ENCODE measurements around the gene KCNQ1.
A peak's percentile ranks its signal among the peaks of the same experiment; 100 is the strongest.

Gene KCNQ1

DNA sequence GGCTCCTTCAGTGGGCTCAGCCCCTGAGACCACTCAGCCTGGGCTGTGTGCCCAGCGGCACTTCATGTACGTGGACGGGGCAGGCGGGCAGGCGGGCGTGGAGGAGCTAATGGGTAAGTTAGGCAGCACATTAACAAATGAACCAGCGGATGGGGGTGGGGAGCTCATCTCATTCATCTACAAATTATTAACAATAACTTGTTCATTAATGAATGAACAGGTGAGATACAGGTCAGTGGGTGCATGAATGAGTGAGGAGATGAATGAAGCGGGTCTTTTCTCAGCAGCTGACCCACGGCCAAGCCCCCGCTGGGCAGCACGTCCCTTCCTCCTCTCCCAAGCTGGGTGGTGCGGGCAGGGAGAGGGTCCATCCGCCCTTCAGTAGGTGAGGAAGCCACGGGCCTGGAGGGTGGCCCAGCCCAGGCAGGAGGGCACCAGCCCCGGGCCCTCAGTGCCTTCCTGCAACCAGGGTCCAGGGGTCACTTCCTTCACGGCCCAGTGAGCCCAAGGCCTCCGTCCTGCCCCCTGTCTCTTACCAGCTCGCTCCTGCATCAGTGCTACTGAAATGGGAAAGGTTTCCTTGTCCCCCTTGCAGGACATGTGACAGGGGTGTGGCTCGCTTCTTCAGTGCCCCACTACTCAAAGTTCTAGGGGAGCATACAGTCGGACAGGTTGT, 315.5 kb downstream of the KCNQ1 start:
- no peak for DNase-seq

DNA sequence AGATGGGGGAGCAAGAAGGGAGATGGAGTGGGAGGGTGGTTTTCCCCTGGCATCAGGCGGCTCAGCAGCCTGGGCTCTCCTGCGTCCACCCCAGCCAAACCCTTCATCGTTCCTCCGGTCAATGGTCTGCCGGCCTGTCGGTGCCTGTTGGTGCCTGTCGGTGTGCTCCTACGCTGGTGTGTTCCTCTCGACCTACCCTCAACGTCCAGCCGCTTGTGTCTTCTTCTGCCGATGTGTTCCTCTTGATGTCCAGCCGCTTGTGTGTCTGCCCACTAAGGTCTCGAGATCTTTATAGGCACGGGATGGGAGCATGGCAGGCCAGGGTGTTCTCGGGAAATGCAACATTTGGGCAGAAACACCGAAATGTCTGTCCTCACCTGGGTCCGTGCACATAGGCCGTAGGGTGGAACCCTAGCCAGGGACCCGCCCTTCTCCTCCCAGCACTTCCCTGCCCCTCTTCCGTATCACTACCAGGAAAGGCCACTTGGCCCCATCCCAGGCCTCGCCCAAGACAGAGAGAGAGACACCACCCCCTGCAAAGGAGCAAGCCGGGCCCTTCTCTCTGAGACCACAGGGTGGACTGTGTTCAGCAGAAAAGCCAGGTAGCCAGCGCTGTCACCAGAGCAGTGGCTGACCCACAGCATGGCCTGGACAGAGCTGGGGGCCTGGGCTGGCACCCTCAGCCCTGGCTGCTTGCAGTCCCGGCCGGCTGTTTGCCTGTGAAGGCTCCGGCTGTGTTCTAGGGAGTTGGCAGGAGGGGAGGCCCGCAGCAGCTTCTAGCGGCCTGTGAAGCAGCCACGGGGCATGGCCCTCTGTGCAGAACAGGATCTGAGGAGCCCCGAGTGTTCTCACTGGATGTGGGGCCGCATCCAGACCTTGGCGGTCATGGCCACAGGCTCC, 316.6 kb downstream of the KCNQ1 start:
- DNase-seq: no peak

DNA sequence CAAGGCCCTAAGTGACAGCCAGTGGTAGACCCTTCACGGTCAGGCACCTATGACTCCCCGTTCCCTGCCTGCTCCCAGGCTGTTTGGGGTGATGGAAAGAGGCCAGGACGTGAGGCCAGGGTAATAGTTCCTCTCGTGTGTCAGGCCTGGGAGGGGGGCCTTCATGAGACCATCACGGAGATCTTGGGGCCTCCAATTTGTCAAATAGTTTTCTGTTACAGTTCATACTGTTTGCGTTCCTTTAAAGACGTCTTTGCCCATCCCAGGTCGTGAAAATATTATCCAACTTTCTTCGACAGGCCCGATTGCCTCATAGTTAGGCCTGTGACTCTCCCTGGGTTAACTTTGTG, 317.2 kb downstream of the KCNQ1 start:
- DNase-seq: no peak

DNA sequence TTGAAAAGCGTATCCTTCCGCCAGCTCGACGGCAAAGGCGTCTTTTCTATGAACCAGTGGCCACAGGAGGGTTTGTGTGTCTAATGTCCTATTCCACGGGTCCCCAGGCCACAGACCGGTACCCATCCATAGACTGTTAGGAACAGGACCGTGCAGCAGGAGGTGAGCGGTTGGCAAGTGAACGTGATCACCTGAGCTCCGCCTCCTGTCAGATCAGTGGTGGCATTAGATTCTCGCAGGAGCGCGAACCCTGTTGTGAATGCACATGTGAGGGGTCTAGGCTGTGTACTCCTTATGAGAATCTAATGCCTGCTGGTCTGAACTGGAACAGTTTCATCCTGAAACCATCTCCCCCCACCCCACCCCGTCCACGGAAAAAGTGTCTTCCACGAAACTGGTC, 317.6 kb downstream of the KCNQ1 start:
- DNase-seq: no peak

DNA sequence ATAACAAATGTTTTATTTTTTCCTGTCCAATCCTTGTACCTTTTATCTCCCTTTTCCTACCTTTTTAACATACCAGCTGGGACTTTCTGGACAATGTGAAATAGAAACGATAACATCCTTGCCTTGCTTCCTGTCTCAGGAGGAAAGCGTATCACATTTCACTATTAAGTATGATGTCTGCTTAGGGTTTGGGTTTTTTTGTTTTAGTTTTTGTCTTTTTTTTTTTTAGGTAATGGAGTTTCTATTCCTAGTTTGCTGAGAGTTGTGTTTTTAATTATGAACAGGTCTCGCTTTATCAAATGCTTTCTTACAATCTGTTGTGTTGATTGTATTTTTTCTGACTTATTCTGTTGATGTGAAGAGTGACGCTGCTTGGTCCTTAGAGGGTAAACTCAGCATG, 319.2 kb downstream of the KCNQ1 start:
- DNase-seq: no peak

DNA sequence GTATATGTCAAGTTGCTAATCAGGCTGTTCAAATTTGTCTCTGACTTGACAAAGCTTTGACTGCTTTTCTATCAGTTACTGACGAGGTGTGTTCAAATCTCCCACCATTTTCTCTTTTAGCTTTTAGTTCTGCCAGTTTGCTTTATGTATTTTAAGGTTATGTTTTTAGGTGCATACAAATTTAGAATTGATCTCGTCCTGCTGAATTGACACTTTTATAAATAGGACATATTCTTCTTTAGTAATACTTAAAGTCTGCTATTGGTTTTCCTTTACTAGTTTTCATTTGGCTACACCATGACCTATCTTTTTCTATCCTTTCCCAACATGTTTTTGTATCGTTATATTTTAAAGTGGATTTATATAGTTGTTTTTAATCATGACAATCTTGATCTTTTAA, 320.7 kb downstream of the KCNQ1 start:
- DNase-seq: no peak

DNA sequence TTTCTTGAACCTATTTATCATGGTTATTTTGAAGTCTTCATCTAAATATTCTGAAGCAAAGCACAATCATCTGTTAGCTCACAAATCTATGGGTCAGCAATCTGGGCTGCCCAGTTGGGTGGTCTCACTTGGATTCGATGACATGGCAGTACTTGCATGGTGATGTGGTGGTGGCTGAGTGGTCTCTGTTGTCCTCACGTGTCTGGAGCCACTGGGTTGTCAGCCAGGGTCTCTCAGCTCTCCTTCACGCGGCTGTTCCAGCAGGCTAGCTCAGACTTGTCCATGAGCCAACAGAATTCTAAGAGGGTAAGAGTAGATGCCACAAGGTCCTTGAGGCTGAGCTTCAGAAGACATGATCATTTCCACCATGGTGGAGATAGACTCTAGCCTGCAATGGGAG, 321.4 kb downstream of the KCNQ1 start:
- no peak for DNase-seq

DNA sequence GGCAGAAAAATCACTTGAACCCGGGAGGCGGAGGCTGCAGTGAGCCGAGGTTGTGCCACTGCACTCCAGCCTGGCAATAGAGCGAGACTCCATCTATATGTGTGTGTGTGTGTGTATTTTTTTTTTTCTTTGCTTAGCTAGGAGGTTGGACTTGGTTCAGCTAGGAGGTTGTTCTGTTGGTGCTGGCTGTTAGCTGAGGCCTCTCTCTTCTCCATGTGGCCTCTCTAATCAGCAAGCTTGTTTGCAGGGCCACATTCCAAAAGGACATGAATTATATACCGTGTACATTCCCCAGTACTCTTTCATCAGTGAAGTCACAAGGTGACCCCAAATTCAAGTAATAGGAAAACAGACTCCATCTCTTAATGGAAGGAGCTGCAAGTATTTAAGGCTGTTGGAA, 322.3 kb downstream of the KCNQ1 start:
- no peak for DNase-seq

DNA sequence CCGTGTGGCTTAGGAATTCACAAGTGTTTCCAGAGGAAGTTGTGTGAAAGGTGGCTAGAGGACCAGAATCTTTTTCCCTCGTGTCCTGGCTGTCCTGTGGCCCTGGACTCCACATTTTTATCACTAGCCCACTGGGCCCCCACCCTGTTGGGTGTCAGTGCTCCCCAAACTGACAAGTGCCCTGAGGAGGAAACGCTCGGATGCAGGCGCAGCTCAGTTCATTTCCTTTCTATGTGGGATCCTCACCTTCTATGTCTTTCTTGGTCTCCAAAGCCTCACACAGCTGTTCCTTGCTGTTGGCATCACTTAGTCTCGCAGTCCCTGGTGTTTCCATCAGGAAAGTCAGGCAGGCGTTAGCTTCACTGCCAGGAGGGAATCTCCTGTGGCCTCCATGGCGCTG, 323.0 kb downstream of the KCNQ1 start:
- DNase-seq: no peak

DNA sequence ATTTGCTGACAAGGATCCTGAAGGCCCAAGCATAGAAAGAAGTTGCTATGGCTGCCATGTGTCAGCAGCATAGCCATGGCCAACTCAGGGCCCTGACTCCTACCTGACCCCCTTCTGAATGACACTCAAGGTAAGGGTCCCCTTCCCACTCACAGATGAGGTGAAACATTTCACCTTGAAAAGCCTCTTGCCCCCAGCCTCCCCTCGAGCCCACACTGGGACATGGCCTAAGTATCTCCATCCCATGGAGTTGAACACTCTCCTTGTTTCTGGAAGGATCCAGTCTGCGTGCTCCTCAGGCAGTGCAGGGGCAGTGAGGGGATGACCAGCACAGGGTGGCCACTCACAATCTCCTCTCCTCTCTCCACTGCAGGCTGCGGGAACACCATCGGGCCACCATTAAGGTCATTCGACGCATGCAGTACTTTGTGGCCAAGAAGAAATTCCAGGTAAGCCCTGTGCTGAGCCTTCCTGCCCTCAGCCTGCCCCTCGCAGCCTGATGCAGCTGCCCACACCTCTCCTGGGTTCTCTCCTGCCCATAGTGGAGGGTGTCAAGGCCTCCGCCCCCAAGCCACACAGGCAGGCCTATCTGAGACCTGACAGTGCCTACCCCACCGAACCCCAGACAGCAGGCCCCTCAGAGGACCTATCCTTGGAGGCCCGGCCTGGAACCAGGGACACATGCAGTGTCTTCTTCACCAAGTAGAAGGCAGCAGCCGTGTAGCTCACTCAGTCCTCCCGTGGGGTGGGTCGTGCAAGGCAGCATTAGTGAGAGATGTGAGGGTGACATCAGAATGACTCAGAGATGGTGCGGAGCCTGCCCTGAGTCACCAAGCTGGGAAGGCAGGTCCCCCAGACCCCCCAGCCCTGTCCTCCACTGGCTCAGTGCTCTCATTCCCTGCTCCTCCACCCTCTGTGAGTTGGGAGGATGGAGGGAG, 323.9 kb downstream of the KCNQ1 start:
- peak; percentile 42 for DNase-seq

DNA sequence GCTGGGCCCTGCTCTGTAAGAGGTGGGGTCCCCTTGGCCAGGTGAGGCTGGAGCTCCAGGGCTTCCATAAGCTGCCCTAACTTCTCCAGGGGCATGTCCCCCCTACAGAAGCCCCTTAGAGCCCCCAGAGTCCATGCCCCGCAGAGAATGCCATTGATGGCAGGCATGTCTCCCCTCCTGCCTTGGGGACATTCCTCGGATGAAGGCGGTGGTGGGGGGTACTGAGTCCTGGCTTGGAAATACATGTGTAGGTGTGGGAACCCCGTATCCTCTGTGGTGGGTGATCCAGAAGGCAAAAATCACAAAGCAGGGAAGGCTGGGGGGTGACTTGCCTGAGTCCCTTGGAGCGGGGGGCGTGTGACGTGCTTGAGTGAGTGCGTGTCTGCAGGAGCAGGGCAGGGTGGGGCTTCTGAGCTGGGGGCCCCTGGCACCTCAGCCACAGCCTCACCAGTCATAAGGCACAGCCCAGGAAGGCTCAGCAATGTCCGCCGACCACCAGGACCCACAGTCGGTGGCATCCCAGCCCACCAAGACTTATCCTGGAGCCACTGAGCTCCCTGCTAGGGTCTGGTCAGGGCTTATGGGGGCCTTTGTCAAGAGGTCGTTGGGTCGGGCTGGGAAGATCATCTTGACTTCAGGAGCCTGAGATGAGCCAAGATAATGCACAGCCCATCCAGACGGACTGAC, 324.7 kb downstream of the KCNQ1 start:
- no peak for DNase-seq

DNA sequence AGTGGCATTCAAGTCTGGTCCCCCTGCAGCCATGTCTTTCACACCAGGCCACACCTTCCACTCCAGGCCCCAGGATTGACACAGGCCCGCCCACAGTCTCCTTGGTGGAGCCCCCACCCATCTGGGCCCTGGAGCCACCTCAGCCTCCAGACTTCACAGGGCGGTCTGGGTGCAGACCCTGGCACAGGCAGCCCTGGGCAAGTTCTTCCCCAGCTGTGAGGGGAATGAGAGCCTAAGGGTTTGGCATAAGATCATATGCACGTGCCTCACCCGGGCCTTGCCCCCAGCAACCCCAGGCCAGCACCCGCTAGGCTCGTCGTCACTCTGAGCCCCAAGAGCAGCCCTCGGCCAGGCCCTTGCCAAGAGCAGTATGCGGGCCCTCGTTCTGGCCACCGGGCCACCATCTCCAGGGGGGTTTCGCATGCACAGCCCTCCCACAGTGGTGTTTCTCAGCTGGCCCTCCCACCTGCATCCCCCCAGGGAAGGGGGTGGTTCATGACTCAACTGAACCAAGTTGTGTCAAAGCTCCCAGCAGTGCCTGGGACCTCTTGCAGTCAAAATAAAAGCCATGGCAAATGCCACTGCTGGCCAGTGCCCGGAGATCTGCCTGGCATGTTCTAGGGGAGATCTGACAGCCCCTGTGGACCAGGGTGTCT, 325.4 kb downstream of the KCNQ1 start:
- DNase-seq: no peak

DNA sequence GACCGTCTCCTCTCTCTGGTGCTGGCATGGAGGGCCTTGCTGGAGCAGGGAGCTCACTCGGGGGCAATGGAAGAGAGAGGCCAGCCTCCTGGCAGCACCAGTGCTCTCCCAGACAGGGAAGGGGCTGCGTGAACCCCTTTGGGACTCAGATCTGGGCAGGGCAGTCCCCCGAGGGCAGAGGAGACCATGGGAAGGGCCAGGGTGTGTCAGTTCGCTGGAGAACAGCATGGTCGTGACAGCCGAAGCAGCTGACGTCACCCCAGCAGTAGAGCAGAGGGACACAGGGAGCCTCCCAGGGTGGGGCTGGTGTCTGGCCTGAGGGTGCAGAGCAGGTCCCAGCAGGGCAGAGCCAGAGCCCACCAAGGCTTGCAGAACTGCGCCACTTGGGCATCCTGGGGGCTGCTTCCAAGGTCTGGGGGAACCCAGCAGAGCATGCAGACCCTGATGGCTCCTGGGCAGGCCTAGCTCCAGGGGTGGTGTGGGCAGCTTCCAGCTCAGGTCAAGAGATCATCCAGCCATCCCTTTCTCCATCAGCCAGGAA, 326.0 kb downstream of the KCNQ1 start:
- DNase-seq: no peak

DNA sequence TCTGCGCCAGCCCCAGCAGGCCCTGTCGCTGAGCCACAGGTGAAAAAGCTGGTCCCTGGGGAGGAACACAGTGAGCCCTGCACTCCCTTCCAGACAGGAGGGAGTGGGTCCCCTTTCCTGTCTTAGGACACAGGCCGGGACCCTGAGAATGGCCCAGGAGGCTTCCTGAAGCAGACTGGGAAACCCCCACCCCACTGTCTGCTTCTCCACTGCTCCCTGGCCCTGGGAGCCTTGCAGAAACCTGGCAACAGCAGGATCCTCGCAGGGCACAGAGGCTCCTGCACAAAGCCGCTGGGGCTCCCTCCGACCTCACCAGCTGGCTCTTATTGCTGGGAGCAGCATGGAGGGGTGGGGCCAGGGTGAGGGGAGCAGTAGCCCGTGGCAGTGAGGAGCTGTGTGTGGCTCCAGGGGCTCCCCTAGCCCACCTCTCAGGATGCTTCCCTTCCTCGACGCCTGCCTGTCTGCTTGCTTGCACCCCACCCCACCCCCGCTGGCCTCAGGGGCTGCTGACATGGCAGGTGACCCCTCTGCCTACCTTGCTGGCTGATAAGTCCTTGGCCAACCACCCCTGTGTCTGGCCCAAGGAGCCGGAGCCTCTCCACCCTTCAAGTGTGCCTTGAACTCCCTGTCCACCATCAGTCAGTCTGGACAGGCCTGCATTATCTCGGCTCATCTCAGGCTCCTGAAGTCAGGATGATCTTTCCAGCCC, 327.1 kb downstream of the KCNQ1 start:
- peak; percentile 0 for DNase-seq

DNA sequence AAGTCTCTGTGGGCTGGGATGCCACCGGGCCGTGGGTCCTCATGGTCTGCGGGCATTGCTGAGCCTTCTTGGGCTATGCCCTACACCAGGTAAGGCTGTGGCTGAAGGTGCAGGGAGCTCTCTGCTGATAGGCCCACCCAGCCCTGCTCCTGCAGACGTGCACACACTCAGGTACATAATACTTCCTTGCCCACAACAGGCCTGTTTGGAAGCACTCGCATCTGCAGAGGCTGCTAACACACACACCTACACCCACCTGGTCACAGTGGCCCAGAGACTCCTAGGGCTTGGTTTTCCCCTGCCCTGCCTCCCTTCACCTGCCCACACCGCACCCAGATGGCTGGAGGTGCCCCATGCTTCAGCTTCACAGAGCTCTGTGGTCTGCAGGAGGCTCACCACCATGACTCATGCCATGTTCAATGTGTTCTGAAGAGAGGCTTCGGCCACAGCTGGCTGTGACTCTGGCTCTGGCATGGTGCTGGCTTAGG, 327.8 kb downstream of the KCNQ1 start:
- peak; percentile 44 for DNase-seq

DNA sequence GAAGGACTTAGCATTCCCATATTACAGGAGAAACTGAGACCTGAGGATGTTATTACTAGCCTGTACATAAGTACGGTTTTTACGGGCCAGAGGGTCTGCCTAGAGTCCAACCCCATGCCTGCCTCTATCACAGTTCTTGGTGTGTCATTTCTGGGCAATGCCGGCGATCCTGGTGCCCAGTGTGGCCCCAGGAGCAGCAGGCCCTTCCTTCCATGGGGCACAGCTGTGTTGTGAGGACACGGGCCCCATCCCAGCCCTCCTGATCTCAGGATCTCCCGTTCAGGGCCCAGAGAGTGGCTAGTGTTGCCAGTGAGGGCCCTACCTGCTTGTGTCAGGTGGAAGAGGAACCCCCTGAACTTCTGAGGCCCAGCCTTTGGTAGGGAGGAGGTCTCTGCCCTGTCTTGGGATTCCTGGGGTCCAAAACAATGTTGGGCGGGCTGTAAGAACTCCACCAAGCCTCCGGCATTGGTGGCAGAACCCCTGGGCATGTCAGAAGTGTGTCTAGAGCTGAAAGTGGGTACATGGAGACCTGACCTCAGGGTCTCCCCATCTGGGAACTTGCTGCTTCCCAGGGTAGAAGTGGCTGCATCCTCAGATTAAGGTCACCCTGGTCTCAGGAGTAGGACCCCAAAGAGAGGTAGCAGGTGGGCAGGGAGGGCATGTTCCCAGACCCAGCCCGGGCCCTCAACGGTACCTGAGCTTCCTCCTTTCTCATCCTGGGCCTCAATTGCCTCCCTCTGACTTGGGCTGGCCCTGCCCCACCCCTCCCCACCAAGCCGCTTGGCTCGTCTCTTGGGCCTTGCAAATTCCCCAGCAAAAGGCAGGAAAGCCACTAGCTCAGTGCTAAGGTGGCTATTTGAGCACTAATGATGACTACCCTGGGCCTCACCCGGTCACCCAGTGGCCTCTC, 329.6 kb downstream of the KCNQ1 start:
- no peak for DNase-seq

DNA sequence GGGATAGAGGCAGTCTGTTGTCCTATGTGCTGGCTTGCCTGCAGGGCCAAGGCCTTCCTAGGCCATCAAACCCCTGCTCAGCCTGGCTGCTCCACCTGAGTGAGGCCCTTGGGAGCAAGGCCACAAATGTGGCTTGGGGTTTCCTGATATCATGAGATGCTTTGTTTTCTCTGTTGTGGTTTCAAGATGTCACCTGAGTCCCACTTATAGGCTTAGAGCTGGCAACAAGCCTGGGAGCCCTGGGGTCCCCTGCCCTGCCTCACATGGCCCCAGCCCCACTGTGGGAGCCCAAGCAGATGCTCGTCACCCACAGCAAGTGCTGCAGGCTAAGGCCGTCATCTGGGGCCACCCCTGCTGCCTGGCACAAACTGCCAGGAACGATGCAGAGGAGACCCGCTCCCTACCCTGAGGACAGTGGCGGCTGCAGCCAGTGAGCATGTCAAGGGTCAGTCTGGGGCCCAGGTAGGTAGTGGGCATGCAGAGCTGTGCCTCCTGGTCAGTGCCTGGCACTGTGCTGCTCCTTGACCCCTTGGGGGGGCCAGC, 330.3 kb downstream of the KCNQ1 start:
- DNase-seq: no peak

DNA sequence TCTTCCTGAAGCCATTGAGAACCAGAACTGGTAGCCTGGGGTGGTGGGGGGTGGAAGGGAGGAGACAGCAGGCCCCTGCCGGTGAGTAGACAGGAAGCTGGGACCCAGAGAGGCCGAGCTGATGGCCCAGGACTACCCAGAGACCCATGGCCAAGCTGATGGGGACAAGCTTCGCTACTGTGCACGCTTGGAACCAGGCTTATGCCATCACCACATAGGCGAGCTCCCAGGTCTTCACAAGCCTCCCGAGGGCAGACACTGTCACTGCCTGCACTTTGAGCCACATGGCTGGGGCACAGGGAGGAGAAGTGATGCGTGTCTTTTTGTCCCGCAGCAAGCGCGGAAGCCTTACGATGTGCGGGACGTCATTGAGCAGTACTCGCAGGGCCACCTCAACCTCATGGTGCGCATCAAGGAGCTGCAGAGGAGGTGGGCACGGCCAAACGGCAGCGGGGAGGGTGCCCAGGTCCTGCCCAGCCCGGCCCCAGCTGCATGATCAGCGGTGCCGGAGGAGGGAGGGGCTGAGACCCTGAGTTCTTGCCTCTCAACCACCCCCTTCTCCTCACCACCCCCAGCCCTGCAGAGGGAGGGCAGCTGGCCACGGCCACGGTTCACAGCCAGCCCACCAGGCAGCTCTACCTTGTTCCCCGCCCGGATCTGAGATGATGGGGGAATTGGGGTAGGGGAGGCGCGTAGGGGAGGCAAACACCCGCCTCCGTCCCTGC, 331.0 kb downstream of the KCNQ1 start:
- no peak for DNase-seq

All from stimulated activated CD4-positive, alpha-beta T cell treated with anti-CD3 and anti-CD28 coated beads, Interleukin-15, amount 100 ng/mL, for 24 hours (primary cell).